HepG2 (cell line): Measurements from ENCODE around the gene TMEM167B. TPM values are rescaled to one million over a fixed set of nuclear protein-coding genes. Genes with fewer than 3 reads are reported as not detected.
A peak's percentile ranks its signal among the peaks of the same experiment; 100 is the strongest.

Experiments
- ATF5 ChIP-seq: sonication (generic); formaldehyde crosslinking; IDR thresholded peaks from 2 replicates; pipeline ENCODE4 v1.4.0; 2020; ENCODE audit warnings: mild to moderate bottlenecking, low read depth, missing genetic modification reagents
- ERF ChIP-seq: IDR thresholded peaks from 2 replicates; pipeline ENCODE4 v1.6.1; 2018; ENCODE audit warnings: missing biosample characterization, missing genetic modification reagents
- MAFK ChIP-seq, 2 experiments: IDR thresholded peaks in 1 of 2; conservative IDR thresholded peaks in 1 of 2; 2 replicates each; pipeline ENCODE4 v1.6.1; 2011; ENCODE audit warnings: improper control_type of control experiment in 2 of 2, low read length in 2 of 2
- PHB2 ChIP-seq: fragments of 450-650 bp; IDR thresholded peaks from 2 replicates; pipeline ENCODE4 v1.6.1; 2018; ENCODE audit not compliant: partially characterized antibody
- PPARG ChIP-seq: conservative IDR thresholded peaks from 2 replicates; pipeline ENCODE4 v1.6.1; 2016; ENCODE audit warnings: missing biosample characterization, missing genetic modification reagents
- RORA ChIP-seq: sonication (generic); formaldehyde crosslinking; IDR thresholded peaks from 2 replicates; pipeline ENCODE4 v1.5.0; 2020; ENCODE audit warnings: mild to moderate bottlenecking, missing genetic modification reagents, moderate library complexity
- SCMH1 ChIP-seq: sonication (generic); formaldehyde crosslinking; IDR thresholded peaks from 2 replicates; pipeline ENCODE4 v1.9.0; 2021; ENCODE audit warnings: missing genetic modification reagents, mild to moderate bottlenecking, borderline replicate concordance
- SOX5 ChIP-seq: IDR thresholded peaks from 2 replicates; pipeline ENCODE4 v1.6.1; 2016; ENCODE audit warnings: borderline replicate concordance
- TRIM22 ChIP-seq: fragments of 450-650 bp; IDR thresholded peaks from 2 replicates; pipeline ENCODE4 v1.6.1; 2017
- ZBTB7B ChIP-seq: sonication (generic); formaldehyde crosslinking; IDR thresholded peaks from 2 replicates; pipeline ENCODE4 v1.4.0; 2020; ENCODE audit warnings: missing genetic modification reagents
- ZNF24 ChIP-seq: fragments of 450-650 bp; IDR thresholded peaks from 2 replicates; pipeline ENCODE4 v1.6.1; 2017; ENCODE audit warnings: antibody characterized with exemption, mild to moderate bottlenecking
- ZNF383 ChIP-seq: sonication (generic); formaldehyde crosslinking; IDR thresholded peaks from 2 replicates; pipeline ENCODE4 v1.4.0; 2020; ENCODE audit warnings: missing genetic modification reagents, mild to moderate bottlenecking, borderline replicate concordance
- ZNF407 ChIP-seq: sonication (generic); formaldehyde crosslinking; IDR thresholded peaks from one replicate; pipeline ENCODE4 v1.5.1; 2020; ENCODE audit warnings: mild to moderate bottlenecking, missing genetic modification reagents; ENCODE audit errors: not compliant biosample characterization
- polyA plus RNA-seq, 8 experiments: library from polyadenylated mRNA; depleted of rRNA in 3 of 8; stranded (reverse) in 7 of 8; unstranded in 1 of 8; fragments of >200 nt; fragmentation: Illumina TruSeq in 4 of 8; extraction: Trizol in 4 of 8; gene quantifications; 2 replicates each; pipeline versions ENCODE4 v1.2.1 to v1.2.3, GENCODE V29; 2011 to 2016; ENCODE audit warnings: low read depth in 4 of 8, missing spikeins in 1 of 8, mixed read lengths in 1 of 8; ENCODE audit not compliant: insufficient read depth in 1 of 8
- total RNA-seq, 5 experiments: library from RNA; depleted of rRNA; stranded (reverse); fragments of >200 nt; fragmentation: Illumina TruSeq; extraction: Trizol; gene quantifications; 2 replicates each; pipeline ENCODE4 v1.2.3, GENCODE V29; 2016; ENCODE audit warnings: low read depth in 1 of 5
- TF ChIP-seq, protein P1 (sequence below): sonication (generic); formaldehyde crosslinking; IDR thresholded peaks from 2 replicates; pipeline ENCODE4 v1.8.0; 2022; ENCODE audit warnings: low read depth, missing genetic modification reagents
- TF ChIP-seq, protein P2 (sequence below): sonication (generic); formaldehyde crosslinking; IDR thresholded peaks from 2 replicates; pipeline ENCODE4 v1.8.1; 2023; ENCODE audit warnings: mild to moderate bottlenecking, moderate library complexity, missing genetic modification reagents

The TMEM167B gene
- total and polyA plus RNA-seq, 2 of the 13 experiments (the other 11 are each of a cell fraction or from before 2014, with no cell fraction given), result 9.5 to 22.4 TPM

- TF ChIP-seq ZNF24 (no peak), ATF5 (CRISPR knock-in tag) (no peak), PPARG (peak; percentile 42; the same call in 1 of the 2 replicates), TRIM22 (no peak), SOX5 (peak; percentile 58; the same call in 1 of the 2 replicates), MAFK (conservative IDR thresholded peaks at IDR 0.05 in 1 of 2, IDR thresholded peaks at IDR 0.05 in 1 of 2; ENCODE audit: low read length in 2 of 2) (no peak), ZNF383 (CRISPR knock-in tag) (no peak), ERF (CRISPR knock-in tag) (peak; percentile 88), ZNF407 (CRISPR knock-in tag) (no peak), ZBTB7B (CRISPR knock-in tag) (peak; percentile 42; the same call in 1 of the 2 replicates), SCMH1 (CRISPR knock-in tag) (no peak), PHB2 (no peak), RORA (CRISPR knock-in tag) (no peak)
- TF ChIP-seq, protein P1, sequence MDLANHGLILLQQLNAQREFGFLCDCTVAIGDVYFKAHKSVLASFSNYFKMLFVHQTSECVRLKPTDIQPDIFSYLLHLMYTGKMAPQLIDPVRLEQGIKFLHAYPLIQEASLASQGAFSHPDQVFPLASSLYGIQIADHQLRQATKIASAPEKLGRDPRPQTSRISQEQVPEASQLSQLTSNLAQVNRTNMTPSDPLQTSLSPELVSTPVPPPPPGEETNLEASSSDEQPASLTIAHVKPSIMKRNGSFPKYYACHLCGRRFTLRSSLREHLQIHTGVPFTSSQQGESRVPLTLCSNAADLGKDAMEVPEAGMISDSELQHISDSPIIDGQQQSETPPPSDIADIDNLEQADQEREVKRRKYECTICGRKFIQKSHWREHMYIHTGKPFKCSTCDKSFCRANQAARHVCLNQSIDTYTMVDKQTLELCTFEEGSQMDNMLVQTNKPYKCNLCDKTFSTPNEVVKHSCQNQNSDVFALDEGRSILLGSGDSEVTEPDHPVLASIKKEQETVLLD, result no peak
- TF ChIP-seq, protein P2, sequence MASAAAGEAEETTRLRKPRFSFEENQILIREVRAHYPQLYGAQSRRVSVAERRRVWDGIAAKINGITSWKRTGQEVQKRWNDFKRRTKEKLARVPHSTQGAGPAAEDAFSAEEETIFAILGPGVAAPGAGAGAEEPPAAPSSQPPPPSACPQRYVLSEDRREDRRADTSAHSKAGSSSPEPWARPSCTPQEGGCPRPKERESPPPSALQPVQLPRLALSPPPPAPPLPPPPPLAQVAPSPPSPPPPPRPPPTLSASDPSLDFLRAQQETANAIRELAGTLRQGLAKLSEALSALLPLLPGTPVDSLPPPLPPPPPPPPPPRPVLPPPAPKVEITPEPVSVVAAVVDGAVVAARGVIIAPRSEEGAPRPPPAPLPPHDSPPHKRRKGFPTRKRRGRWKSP (CRISPR knock-in tag), result no peak
These were observed 14.8 kb upstream of the TMEM167B start, which contains the start of gene TAF13 (continued) for GRCh38 chr1:109075531-109076490.
